Epithelial cell of esophagus (primary cell): Measurements from ENCODE around the gene BOD1L2.

Experiments used
- DNase-seq: peaks from one replicate; pipeline ENCODE4 v3.0.0; 2010; ENCODE audit warnings: low read depth
- H3K4me3 ChIP-seq: 2 replicates; pipeline ENCODE4 v1.5.1; 2011; ENCODE audit warnings: mild to moderate bottlenecking, low read length, control low read depth
- TF ChIP-seq, protein P1 (sequence below): IDR thresholded peaks from 2 replicates; pipeline ENCODE4 v1.5.1; 2011; ENCODE audit warnings: low read depth, mild to moderate bottlenecking, low read length, control low read depth, inconsistent platforms; ENCODE audit not compliant: insufficient read depth; ENCODE audit errors: missing control alignments

BOD1L2 gene

GRCh38 chr18:57137847-57138246, 9.0 kb upstream of the BOD1L2 start:
- TF ChIP-seq, protein P1, sequence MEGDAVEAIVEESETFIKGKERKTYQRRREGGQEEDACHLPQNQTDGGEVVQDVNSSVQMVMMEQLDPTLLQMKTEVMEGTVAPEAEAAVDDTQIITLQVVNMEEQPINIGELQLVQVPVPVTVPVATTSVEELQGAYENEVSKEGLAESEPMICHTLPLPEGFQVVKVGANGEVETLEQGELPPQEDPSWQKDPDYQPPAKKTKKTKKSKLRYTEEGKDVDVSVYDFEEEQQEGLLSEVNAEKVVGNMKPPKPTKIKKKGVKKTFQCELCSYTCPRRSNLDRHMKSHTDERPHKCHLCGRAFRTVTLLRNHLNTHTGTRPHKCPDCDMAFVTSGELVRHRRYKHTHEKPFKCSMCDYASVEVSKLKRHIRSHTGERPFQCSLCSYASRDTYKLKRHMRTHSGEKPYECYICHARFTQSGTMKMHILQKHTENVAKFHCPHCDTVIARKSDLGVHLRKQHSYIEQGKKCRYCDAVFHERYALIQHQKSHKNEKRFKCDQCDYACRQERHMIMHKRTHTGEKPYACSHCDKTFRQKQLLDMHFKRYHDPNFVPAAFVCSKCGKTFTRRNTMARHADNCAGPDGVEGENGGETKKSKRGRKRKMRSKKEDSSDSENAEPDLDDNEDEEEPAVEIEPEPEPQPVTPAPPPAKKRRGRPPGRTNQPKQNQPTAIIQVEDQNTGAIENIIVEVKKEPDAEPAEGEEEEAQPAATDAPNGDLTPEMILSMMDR = no peak
- no peak overlapping the region for H3K4me3 ChIP-seq
- DNase-seq = no peak

DNA sequence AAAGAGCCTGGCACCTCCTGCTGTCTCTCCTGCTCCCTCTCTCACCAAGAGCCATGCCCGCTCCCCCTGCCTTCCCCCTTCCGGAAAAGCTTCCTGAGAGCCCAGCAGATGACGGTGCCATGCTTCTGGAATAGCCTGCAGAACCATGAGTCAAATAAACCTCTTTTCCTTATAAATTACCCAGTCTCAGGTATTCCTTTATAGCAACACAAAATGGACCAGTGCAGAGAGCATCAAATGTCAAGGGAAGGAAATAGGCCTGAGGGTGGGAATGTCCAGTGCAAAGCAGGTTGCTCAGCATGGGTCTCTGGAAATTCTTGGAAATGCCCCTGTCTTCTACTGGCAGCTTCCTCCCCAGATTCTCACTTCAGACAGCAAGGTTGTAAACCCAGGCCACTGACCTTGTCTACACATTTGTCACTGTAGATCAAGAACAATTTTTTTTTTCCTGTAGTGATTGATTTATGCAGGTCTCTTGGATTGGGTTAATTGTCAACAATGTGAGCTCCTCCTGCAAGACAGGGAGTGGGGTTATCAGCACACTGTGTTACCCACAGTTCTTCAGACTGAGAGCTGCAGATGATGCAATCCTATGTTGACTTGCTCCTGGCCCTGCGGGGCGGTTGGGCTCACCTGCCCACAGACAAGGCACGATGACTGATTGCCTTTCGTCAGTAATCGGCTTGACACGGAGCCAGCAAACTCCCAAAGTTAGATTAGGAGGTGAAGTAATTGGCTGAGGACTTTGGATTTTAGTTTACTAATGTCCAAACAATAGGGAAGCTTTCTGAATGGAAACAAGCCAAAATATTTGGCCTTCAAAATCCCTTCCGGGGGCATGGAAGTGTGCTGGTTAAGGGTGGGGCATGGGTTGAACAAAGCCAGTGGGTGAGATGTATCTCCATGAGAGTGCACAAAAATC, 5.4 kb upstream of the BOD1L2 start:
- DNase-seq = peak; percentile 59
- TF ChIP-seq, protein P1 = no peak
- H3K4me3 ChIP-seq = no peak overlapping the region

- DNase-seq = no peak
- TF ChIP-seq, protein P1 = no peak
- H3K4me3 ChIP-seq = no peak overlapping the region
Measured at GRCh38 chr18:57142324-57142723, 4.6 kb upstream of the BOD1L2 start.

GRCh38 chr18:57143265-57143664, 3.6 kb upstream of the BOD1L2 start:
- no peak for DNase-seq

GRCh38 chr18:57148263-57148662, 1.4 kb downstream of the BOD1L2 start:
- no peak overlapping the region for H3K4me3 ChIP-seq
- TF ChIP-seq, protein P1 = no peak
- no peak for DNase-seq

More at GRCh38 chr18:57143265-57143664, 3.6 kb upstream of the BOD1L2 start:
- TF ChIP-seq, protein P1 = no peak
- H3K4me3 ChIP-seq = no peak overlapping the region

- H3K4me3 ChIP-seq = no peak overlapping the region
- TF ChIP-seq, protein P1 = no peak
- DNase-seq = no peak
Measured at GRCh38 chr18:57149051-57149450, 2.2 kb downstream of the BOD1L2 start.

DNA sequence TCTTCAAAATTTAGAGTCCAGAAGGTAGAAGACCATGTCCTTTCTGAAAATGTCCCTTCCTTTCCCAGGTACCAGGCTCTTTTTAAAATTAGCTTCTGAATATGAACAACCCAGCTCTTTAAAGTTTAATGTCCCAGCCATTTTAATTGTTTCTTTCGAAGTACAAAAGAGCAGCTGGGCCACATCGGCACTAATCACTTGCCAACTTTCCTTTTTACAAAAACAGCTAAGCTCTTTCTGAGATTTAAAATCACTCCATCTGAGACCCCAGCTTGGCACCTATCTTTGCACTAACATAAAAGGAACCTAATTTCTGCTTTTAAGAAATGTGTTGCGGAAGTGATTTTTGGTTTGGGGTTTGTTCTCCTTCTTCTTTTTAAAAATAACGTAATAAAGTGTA, 2.6 kb downstream of the BOD1L2 start:
- H3K4me3 ChIP-seq = no peak overlapping the region
- DNase-seq = no peak
- TF ChIP-seq, protein P1 = no peak
